Measurements from ENCODE around the gene PLEKHH1.

Gene PLEKHH1

GRCh38 chr14:67497216-67497615 is 35.9 kb upstream of the PLEKHH1 start:
- no peak for TF ChIP-seq CTCF (IDR thresholded peaks at IDR 0.05; ENCODE audit: insufficient read depth, low read depth, low read length, missing control alignments)
- DNase-seq (ENCODE audit: low read depth), result no peak
- no peak overlapping the region for H3K4me3 ChIP-seq (ENCODE audit: low read depth, low read length)

- no peak for TF ChIP-seq CTCF (IDR thresholded peaks at IDR 0.05; ENCODE audit: insufficient read depth, low read depth, low read length, missing control alignments)
- no peak for DNase-seq (ENCODE audit: low read depth)
- H3K4me3 ChIP-seq (ENCODE audit: low read depth, low read length), result no peak overlapping the region
Measured at GRCh38 chr14:67497716-67498115, 35.4 kb upstream of the PLEKHH1 start.

GRCh38 chr14:67500981-67501380 is 32.1 kb upstream of the PLEKHH1 start:
- DNase-seq (ENCODE audit: low read depth), result no peak
- no peak for TF ChIP-seq CTCF (IDR thresholded peaks at IDR 0.05; ENCODE audit: insufficient read depth, low read depth, low read length, missing control alignments)
- no peak overlapping the region for H3K4me3 ChIP-seq (ENCODE audit: low read depth, low read length)

GRCh38 chr14:67501670-67502069 is 31.4 kb upstream of the PLEKHH1 start:
- no peak for DNase-seq (ENCODE audit: low read depth)
- no peak overlapping the region for H3K4me3 ChIP-seq (ENCODE audit: low read depth, low read length)
- TF ChIP-seq CTCF (IDR thresholded peaks at IDR 0.05; ENCODE audit: insufficient read depth, low read depth, low read length, missing control alignments), result no peak

- TF ChIP-seq CTCF (IDR thresholded peaks at IDR 0.05; ENCODE audit: insufficient read depth, low read depth, low read length, missing control alignments), result no peak
- no peak overlapping the region for H3K4me3 ChIP-seq (ENCODE audit: low read depth, low read length)
- no peak for DNase-seq (ENCODE audit: low read depth)
Measured at GRCh38 chr14:67502867-67503266, 30.2 kb upstream of the PLEKHH1 start.

- no peak overlapping the region for H3K4me3 ChIP-seq (ENCODE audit: low read depth, low read length)
- no peak for DNase-seq (ENCODE audit: low read depth)
- TF ChIP-seq CTCF (IDR thresholded peaks at IDR 0.05; ENCODE audit: insufficient read depth, low read depth, low read length, missing control alignments), result no peak
Measured at GRCh38 chr14:67503331-67503730, 29.8 kb upstream of the PLEKHH1 start.

- TF ChIP-seq CTCF (IDR thresholded peaks at IDR 0.05; ENCODE audit: insufficient read depth, low read depth, low read length, missing control alignments), result no peak
- no peak for DNase-seq (ENCODE audit: low read depth)
Measured at GRCh38 chr14:67505254-67505653, 27.8 kb upstream of the PLEKHH1 start.

More at GRCh38 chr14:67505254-67505653, 27.8 kb upstream of the PLEKHH1 start:
- H3K4me3 ChIP-seq (ENCODE audit: low read depth, low read length), result no peak overlapping the region

All from GM12865 (cell line).